Measurements from ENCODE around the gene ANTXR1.
A peak's percentile ranks its signal among the peaks of the same experiment; 100 is the strongest.

Gene ANTXR1

DNA sequence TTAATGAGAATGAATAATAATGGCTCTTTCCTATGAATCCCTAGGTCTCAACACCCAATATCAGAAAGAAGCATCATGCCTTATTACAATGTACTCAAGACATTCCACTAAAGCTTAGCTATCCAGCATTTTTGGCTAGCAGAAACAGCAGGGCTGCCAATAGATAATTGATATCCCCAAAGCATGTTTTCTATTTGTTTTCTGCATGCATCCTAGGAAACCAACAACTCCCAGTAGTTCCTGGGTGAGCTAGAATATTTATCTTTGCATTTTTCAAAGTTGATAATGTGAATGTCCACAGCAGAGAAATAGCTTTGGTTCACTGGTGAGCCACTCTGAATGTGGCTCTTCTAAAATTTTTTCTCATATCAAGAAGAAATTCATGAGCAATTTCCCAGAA, 5.8 kb upstream of the ANTXR1 start:
- no peak for DNase-seq

DNA sequence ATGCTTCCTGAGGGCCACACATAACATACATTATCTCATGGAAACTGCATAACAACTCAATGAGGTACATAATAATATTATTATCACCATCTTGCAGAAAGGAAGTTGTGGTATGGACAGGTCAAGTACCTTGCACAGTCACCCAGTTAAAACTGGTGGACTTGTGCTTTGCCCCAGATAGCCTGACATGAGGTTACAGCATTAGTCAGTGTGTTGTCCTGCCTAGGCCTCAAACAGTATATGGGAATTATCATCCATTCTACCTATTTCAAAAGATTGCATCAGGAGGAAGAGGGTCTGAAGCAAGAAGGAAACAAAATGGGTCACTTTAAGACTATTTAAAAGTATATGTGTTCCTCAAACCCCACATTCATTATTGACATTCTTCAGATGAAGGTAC, 5.4 kb upstream of the ANTXR1 start:
- no peak for DNase-seq

GRCh38 chr2:69010437-69011194, 2.4 kb upstream of the ANTXR1 start:
- DNase-seq, result no peak

GRCh38 chr2:69011611-69012157, 1.3 kb upstream of the ANTXR1 start:
- no peak for DNase-seq

- DNase-seq, result peak; percentile 76
Measured at GRCh38 chr2:69012310-69013141, 453 bp upstream of the ANTXR1 start.

DNA sequence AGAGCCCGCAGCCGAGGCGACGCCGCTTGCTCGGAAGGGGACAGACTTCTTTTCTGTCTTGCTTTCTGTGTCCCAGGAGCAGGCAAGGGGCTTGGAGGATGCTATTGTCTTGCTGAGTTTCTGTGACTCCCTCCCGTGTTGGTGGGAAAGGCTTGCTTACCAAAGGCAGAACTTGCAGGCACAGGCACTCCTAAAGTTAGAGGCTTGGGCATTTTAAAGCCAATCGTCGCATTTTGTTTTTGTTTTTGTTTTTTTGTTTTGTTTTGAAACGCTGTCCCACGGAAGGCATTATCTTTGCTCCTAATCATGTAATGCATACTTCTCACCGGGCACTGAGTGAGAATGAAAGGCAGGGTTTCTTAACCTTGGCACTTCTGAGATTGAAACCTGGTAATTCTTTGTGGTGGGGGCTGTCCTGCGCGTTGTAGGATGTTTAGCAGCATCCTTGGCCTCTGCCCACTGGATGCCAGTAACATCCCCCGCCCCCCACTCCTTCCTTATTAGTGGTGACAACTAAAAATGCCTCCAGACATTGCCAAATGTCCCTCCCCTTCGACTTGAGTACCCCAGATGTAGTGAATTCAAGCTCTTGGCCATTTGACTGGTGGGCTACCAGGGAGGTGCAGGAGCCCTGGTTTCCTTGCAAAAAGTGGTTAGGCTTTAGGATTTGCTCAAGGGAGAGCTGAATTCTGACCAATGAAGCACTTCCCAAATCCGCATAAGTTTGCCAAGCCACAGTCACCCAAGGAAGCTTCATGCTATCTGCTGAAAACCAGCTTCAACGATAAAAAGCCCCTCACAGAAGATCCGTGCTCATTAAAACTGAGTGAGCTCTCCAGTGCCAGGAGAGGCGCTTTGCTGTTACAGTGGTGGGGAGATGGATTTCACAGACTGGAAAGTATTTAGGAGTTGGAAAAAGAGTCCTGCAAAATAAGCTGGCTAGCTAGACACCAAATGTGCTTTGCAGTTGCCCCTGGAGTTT, 1.2 kb downstream of the ANTXR1 start:
- DNase-seq, result no peak

GRCh38 chr2:69017080-69017479, 4.1 kb downstream of the ANTXR1 start:
- no peak for DNase-seq

GRCh38 chr2:69017835-69018234, 4.9 kb downstream of the ANTXR1 start:
- DNase-seq, result no peak

DNA sequence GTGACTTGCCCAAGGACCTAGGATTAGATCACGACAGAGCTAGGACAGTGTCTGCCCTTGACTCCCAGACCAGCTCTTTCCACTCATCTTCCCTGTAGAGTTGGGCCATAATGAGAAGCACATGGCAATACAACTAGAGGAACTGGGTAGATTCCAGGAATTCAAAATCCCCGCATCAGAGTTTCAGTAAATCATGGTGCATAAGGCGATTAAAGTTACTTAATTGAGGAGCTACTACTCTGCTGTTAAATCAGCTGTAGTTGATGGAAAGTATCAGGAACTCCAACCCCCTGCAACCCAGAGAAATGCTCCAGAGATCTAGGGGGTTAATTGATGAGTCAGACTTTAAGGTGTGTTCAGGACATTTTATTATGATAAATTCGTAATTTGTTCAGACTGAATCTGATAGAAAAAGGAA, 5.7 kb downstream of the ANTXR1 start:
- no peak for DNase-seq

DNA sequence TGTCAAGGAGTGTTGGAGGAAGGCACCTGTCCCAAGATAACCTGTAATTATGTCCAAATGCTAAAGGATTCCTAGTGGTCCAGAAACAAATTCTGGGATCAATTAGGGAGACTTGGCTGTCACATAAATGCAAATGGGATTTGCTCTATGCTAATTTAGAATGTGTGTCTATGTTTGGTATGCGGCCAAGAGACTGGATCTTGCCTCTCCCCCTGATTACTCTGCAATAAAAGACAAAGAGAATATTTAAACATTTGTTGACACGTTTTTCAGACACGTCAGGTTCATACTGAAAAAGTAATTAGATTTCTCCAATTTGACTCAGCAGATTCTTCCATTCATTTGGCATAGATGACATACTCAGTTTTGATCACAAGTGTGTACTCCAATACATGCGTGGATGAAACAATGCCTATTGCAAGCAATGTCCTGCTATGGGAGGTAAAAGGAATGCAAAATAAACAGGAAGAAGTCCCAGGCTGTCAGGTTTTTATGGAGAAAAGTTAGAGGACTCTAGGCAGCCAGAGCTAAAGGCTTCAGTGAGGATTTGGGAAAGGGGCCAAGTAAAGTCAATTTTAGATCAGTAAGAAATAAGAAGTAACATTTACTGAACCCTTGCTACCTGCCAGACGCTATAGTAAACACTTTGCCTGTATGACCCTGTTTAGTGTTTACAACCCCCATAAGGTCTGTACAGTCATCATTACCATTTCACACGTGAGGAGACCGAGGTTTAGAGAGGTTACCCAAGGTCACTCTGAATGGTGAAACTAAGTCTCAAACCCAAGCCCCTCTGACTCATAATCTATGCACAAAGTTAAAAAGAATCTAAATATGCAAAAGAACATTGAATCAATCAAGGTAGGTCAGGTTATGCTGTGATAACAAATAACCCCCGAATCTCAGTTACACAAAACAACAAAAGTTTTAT, 7.8 kb downstream of the ANTXR1 start:
- no peak for DNase-seq

- no peak for DNase-seq
Measured at GRCh38 chr2:69021727-69022126, 8.7 kb downstream of the ANTXR1 start.

- no peak for DNase-seq
Measured at GRCh38 chr2:69022548-69022947, 9.6 kb downstream of the ANTXR1 start.

DNA sequence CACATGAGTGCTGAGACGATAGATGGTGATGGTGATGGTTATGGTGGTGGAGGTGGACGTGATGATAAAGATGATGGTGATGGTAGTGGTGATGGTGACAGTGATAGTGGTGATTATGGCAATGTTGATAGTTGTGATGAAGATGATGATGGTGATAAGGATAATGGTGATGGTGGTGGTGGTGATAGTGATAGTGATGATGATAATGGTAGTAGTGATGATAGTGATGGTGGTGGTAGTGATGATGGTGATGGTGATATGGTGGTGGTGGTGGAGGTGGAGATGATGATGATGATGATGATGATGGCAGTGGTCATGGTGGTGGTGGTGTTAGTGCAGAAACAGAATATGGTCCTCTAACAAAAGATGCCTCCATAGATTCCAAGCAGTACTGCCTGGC, 10.3 kb downstream of the ANTXR1 start:
- DNase-seq, result no peak

DNA sequence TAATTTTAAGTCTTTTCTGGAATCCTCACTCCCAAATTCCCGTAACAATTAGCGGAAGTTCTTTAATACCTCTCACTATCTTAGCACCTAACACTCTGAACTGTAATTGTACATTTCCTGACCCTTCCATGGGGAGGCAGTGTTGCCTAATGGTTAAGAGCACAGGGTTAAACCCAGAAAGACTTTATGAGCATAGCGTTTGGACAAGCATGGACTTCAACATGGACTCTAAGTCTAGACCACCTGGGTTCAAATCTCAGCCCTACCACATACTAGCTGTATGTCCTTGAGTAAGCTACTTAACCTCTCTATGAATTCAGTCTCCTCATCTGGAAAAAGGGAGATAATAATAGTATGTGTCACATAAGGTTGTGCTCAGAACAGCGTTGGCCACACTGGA, 13.0 kb downstream of the ANTXR1 start:
- DNase-seq, result no peak

GRCh38 chr2:69026691-69027459, 13.9 kb downstream of the ANTXR1 start:
- no peak for DNase-seq

- DNase-seq, result no peak
Measured at GRCh38 chr2:69030800-69031428, 17.9 kb downstream of the ANTXR1 start.

- DNase-seq, result no peak
Measured at GRCh38 chr2:69031466-69031865, 18.5 kb downstream of the ANTXR1 start.

- DNase-seq, result no peak
Measured at GRCh38 chr2:69032336-69032735, 19.4 kb downstream of the ANTXR1 start.

GRCh38 chr2:69033461-69034095, 20.6 kb downstream of the ANTXR1 start:
- no peak for DNase-seq

DNA sequence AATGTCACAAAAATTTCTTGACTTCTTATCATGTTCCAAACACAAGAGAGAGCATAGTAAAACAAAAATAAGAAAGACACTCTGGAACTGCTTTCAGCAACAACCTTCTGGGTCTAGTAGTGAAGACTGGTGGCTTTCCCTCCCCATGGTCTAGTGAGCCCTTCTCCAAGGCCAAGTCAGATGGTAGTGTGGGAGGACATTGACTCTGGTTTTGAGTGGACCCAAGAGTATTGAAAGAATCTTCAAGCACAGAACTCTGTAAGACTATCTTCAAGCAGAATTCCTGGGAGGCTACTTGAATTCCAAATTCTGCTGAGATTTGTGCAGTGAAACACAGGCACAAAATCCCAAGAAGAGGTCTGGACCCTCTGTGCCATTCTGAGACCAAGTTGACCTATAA, 21.1 kb downstream of the ANTXR1 start:
- no peak for DNase-seq
